ENCODE results near the gene PICALM. TPM values are rescaled to one million over a fixed set of nuclear protein-coding genes. Genes with fewer than 3 reads are reported as not detected.
"Not testable (repeated sequence)": the region's sequence is repeated elsewhere in the genome, so short reads cannot be mapped to it uniquely, and the experiment has no call there.

Gene PICALM
- 100 to 1,000 TPM; 130 to 149 TPM for total RNA-seq
- long read RNA-seq, transcript PICALM-219 (20 exons, 3,474 nt) = major isoform, 9 of 55 reads
- long read RNA-seq, partial matches to known transcripts = 12 of 55 reads
- long read RNA-seq, other reads (novel, unspliced or antisense) = 30 of 55 reads

DNA sequence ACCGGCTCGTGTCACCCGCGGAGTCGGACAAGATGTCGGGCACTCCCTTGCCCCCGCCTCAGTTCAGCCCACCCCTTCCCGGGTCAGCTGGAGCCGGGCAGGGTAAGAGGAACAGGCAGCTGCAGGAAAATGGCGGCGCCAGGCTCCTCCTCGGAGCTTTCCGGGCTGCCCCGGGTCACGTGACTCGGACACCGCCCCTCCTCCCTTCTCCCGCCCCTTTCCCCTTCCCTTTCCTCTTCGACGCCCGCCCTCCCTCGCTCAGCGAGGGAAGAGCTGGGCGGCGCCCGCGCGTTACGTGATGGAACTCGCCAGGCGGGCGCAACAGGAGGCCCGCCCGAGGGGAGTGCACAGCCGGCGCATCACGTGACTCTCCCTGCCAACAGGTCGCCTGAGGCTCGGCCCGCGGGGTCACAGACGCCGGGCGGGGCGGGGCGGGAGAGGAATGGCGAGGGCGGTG is at the start of gene PICALM:
TSS of gene PICALM (minus strand) at position 134 of the 457 bp plus-strand sequence. CDS start 304 bp downstream, outside the sequence.
- ATAC-seq (peak; percentile 91), DNase-seq (peak; percentile 98 to 99)
- intact Hi-C loops (cut with DNase I, micrococcal nuclease) = no loop called here

DNA sequence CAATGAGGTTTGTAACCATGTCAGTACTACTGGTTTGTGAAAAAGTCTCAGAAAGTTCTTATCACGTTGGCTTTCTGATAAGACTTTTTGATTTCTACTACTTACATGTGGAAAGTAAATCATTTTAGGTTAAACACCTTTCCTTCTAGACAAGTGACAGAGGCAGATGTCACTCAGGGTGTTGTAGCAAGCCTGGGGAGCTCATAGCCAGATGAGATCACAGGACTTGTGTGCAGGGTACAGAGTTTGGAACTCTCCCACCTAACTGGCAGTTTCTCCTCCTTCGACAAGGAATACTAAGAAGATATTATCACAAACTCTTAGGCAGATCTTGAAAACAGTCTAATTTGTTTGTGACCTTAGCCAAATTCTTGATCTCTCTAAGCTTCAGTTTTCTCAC is 49.4 kb upstream of the PICALM start:
- DNase-seq = no peak
- no peak for ATAC-seq
- intact Hi-C loops (cut with DNase I, micrococcal nuclease) = no loop called here

- ATAC-seq = no peak
- intact Hi-C loops (cut with DNase I, micrococcal nuclease) = no loop called here
- DNase-seq = no peak
These were observed 48.8 kb upstream of the PICALM start for GRCh38 chr11:86117712-86118063.

DNA sequence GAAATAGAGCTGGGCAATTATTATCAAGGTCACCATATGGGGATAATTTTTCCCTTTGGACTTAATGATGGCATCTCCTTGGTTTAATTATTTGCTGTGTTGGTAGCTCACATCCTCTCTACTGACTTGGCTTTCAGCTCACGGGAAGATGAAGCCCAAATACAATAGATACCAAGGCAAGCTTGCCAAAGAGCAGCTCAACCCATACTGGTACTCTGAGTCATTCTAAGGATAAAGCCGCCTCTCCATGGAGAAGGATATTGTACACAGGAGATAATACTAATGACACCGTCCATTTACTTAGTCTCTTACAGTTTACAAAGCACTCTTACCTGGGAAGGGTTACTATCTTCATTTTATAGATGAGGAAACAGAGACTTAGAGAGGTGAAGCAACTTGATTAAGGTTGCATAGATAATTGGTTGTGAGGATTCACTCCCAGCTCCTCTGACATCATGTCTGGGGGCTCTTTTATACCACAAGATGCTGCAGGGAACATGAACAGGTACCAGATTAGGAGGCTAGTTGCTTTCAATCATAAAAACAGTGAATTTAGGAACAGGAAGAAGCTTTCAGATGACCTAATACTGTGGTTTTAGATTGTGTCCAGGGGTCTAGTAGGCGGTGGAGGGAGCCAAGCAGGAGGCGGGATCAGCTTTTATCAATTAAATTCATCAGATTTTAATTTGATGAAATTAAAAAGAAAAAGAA is 48.3 kb upstream of the PICALM start:
- no peak for DNase-seq
- intact Hi-C loops (cut with DNase I, micrococcal nuclease) = no loop called here
- no peak for ATAC-seq

- ATAC-seq = no peak
- intact Hi-C loops (cut with DNase I, micrococcal nuclease) = no loop called here
These were observed 47.5 kb upstream of the PICALM start for GRCh38 chr11:86116386-86116726.

DNA sequence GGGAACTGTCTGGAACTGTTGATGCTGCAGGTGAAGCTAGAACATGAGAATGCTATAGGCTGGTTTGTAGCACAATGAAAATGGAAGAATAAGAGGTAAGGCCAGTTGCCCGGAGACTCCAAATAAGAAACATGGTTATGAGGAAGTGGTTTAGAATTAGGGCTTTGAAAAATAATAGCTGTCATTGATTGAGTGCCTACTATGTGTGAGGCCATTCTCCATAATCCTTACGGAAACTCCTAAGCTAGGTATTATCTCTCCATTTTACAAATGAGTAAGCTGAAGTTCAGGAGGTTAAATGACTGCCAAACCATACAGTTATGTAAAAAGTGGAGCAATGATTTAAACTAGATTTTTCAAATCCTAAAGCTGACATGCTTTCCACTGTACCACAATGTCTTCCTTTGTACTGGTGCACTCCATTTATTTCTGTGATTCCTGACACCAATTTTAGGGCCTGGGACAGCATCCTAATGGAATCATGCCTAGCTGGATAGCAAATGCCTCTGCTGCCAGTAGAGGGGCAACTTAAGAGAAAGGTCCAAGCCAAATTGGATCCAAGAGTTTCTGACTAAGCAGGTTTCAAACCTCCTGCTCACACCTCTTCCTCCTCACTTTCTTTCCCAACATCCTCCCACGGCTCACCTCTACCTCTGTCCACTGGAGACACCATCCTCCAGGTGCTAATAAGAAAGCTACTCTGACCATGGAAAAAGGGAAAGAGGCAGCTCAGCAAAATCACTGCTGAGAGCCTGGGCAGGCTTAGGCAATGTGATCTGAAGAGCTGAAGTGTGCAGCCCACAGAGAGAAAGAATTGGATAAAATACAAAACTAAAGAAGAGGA is 46.9 kb upstream of the PICALM start:
- ATAC-seq = no peak
- no peak for DNase-seq
- intact Hi-C loops (cut with DNase I, micrococcal nuclease) = no loop called here

More at GRCh38 chr11:86116386-86116726, 47.5 kb upstream of the PICALM start:
- no peak for DNase-seq

GRCh38 chr11:86108890-86109638 is 40.2 kb upstream of the PICALM start:
- no peak for DNase-seq
- intact Hi-C loops (cut with DNase I, micrococcal nuclease) = no loop called here
- no peak for ATAC-seq

- DNase-seq (no peak), ATAC-seq (no peak)
- intact Hi-C loops (cut with DNase I, micrococcal nuclease) = no loop called here
These were observed 39.3 kb upstream of the PICALM start for GRCh38 chr11:86108191-86108590.

- DNase-seq (no peak), ATAC-seq (no peak)
- intact Hi-C loops (cut with DNase I, micrococcal nuclease) = no loop called here
These were observed 38.0 kb upstream of the PICALM start for GRCh38 chr11:86106916-86107315.

DNA sequence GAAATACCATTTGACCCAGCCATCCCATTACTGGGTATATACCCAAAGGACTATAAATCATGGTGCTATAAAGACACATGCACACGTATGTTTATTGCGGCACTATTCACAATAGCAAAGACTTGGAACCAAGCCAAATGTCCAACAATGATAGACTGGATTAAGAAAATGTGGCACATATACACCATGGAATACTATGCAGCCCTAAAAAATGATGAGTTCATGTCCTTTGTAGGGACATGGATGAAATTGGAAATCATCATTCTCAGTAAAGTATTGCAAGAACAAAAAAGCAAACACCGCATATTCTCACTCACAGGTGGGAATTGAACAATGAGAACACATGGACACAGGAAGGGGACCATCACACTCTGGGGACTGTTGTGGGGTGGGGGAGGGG is 37.1 kb upstream of the PICALM start:
- intact Hi-C loops (cut with DNase I, micrococcal nuclease); ATAC-seq: not testable (repeated sequence)

GRCh38 chr11:86105601-86106000 is 36.7 kb upstream of the PICALM start:
- ATAC-seq; DNase-seq; intact Hi-C loops (cut with DNase I, micrococcal nuclease): not testable (repeated sequence)

More for the DNA sequence above, 37.1 kb upstream of the PICALM start:
- DNase-seq = not testable (repeated sequence)

DNA sequence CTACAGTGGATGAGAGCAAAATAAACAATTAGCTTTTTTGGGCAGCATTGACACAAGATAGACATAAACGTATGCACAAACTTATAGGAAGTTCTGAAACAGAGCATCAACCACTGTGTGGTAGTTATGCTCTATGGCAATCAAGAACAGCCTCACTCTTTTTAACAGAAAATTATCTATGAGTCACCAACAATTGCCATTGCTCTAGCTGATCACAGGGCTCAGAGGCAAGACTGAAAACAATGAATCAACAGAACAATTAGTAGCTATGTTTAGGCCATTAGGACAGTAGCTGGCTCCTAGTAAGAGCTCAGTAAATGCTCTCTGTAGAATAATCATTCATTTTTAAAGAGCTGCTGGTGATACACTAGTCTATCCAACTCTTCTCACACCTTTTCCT is 34.9 kb upstream of the PICALM start:
- intact Hi-C loops (cut with DNase I, micrococcal nuclease) = no loop called here
- ATAC-seq = no peak
- no peak for DNase-seq

GRCh38 chr11:86101941-86102407 is 33.1 kb upstream of the PICALM start:
- DNase-seq (no peak), ATAC-seq (no peak)
- intact Hi-C loops (cut with DNase I, micrococcal nuclease) = no loop called here

GRCh38 chr11:86101493-86101892 is 32.6 kb upstream of the PICALM start:
- DNase-seq = no peak
- ATAC-seq = no peak
- intact Hi-C loops (cut with DNase I, micrococcal nuclease) = no loop called here

DNA sequence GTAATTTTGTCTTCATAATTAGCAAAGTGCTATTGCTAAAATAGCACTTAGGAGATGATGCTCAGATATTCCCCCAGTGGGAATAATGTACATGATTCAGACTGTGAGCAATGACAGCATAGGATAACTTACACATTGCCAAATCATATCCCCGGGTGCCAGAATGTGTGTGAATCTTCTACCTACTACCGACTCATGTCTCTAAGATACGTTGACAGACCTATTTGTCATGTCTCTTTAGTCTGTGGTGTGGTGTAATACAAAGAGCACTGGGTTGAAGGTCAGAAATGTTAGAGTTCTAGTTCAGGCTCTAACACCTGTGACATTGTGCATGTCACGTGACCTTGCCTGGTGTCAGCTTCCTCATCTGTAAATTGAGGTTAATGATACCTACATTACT is 31.0 kb upstream of the PICALM start:
- DNase-seq = no peak
- ATAC-seq = peak; percentile 71
- intact Hi-C loops (cut with DNase I, micrococcal nuclease) = no loop called here

GRCh38 chr11:86097980-86098379 is 29.1 kb upstream of the PICALM start:
- DNase-seq (no peak), ATAC-seq (no peak)
- intact Hi-C loops (cut with DNase I, micrococcal nuclease) = no loop called here

DNA sequence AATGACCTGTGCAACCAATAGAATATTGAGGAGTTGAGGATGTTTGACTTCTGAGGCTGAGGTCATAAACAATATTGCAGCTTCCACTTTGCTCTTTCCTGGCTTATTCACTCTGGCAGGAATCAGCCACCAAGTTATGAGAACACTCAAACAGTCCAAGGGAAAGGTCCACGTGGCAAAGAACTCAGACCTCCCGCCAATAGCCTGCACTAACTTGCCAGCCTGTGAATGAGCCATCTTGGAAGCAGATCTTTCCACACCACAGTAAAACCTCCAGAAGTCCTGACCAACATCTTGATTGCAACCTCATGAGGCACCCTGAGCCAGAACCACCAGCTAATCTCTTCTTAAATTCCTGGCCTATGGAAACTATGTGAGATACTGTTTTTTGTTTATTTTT is 22.7 kb upstream of the PICALM start:
- intact Hi-C loops (cut with DNase I, micrococcal nuclease) = no loop called here
- no peak for DNase-seq
- no peak for ATAC-seq

DNA sequence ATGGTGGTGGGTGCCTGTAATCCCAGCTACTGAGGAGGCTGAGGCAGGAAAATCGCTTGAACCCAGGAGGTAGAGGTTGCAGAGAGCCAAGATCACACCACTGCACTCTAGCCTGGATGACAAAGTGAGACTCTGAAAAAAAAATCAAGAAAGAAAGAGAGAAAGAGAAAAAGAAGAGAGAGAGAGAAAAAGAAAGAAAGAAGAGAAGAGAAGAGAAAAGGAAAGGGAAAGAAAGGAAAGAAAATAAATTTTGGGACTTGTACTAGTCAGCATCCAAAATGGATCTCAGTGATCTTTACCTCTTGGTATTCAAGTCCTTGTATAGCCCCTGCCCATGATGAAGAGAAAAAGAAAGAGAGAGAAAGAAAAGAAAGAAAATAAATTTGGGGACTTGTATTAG is 22.2 kb upstream of the PICALM start:
- intact Hi-C loops (cut with DNase I, micrococcal nuclease) = no loop called here
- DNase-seq = no peak
- ATAC-seq = no peak

DNA sequence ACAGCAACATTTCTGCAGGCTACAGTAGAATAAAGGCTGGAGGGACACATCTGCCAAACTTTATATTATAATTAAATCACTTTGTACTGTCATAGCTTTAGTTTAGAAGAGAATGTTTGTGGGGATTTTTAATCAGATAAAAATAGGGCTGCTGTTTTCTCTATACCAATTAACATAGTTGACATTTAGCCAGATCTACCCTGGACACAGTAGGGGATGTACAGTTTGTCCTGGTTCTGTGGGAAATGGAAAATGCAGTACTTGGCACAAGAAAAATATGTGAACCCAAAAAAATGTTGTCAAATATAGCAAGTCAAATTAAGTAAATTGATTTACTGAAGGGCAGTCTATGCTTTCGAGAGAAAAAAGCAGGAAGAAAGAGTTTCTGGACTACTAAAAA is 20.8 kb upstream of the PICALM start:
- intact Hi-C loops (cut with DNase I, micrococcal nuclease) = no loop called here
- ATAC-seq (no peak), DNase-seq (no peak)
